SK-N-MC (cell line): Measurements from ENCODE around the gene NME4.

Experiments
- DNase-seq: peaks from one replicate; pipeline ENCODE4 v3.0.0-alpha.2; 2011; ENCODE audit warnings: low read depth, low spot score
- H3K27ac ChIP-seq: fragments of 200-600 bp; sonication (generic); 2 replicates; pipeline ENCODE4 v1.5.1; 2016; ENCODE audit warnings: mixed run types
- H3K36me3 ChIP-seq: fragments of 200-600 bp; sonication (generic); 2 replicates; pipeline ENCODE4 v1.6.1; 2017; ENCODE audit warnings: antibody characterized with exemption, low read length, mixed read lengths; ENCODE audit not compliant: insufficient read depth
- H3K4me3 ChIP-seq: fragments of 200-600 bp; sonication (generic); 2 replicates; pipeline ENCODE4 v1.5.1; 2016
- H3K9ac ChIP-seq: fragments of 200-600 bp; sonication (generic); 2 replicates; pipeline ENCODE4 v1.8.0; 2017; ENCODE audit warnings: mixed run types, mixed read lengths; ENCODE audit not compliant: insufficient read length
- H3K9me3 ChIP-seq: fragments of 200-600 bp; sonication (generic); 2 replicates; pipeline ENCODE4 v1.6.1; 2017; ENCODE audit warnings: low read depth, mild to moderate bottlenecking, antibody characterized with exemption, low read length, moderate library complexity, mixed read lengths
- EZH2 ChIP-seq: fragments of 200-600 bp; sonication (generic); IDR thresholded peaks from one replicate; pipeline ENCODE4 v1.6.1; 2017; ENCODE audit warnings: antibody characterized with exemption
- FOXP2 ChIP-seq: optimal IDR thresholded peaks from 2 replicates; pipeline ENCODE3; 2011; ENCODE audit warnings: mild to moderate bottlenecking, moderate library complexity; ENCODE audit not compliant: insufficient read depth; ENCODE audit errors: extremely low read length, control extremely low read depth
- POLR2AphosphoS5 ChIP-seq: IDR thresholded peaks from 2 replicates; pipeline ENCODE4 v1.6.1; 2012; ENCODE audit warnings: mild to moderate bottlenecking, low read depth, low read length, borderline replicate concordance

The NME4 gene

GRCh38 chr16:389352-389751, 7.6 kb upstream of the NME4 start:
- Histone ChIP-seq H3K27ac (no peak overlapping the region), H3K4me3 (no peak overlapping the region), H3K36me3 (no peaks in the 10 kb centered on the region), H3K9me3 (no peaks in the 10 kb centered on the region; the same call in 1 of the 2 replicates), H3K9ac (no peak overlapping the region)
- TF ChIP-seq FOXP2, result no peak
- TF ChIP-seq POLR2AphosphoS5, result no peak
- TF ChIP-seq EZH2, result no peak
- no peak for DNase-seq

- no peaks in the 10 kb centered on the region for H3K36me3 ChIP-seq
- H3K4me3 ChIP-seq, result no peak overlapping the region
- no peak for DNase-seq
- H3K9me3 ChIP-seq, result no peaks in the 10 kb centered on the region; the same call in 1 of the 2 replicates
- H3K27ac ChIP-seq, result no peak overlapping the region
- H3K9ac ChIP-seq, result no peak overlapping the region
- TF ChIP-seq POLR2AphosphoS5, result no peak
Measured at GRCh38 chr16:391885-392335, 5.1 kb upstream of the NME4 start.

GRCh38 chr16:392450-393030, 4.5 kb upstream of the NME4 start:
- no peaks in the 10 kb centered on the region for H3K36me3 ChIP-seq
- H3K9me3 ChIP-seq, result no peaks in the 10 kb centered on the region; the same call in 1 of the 2 replicates
- H3K27ac ChIP-seq, result peak overlapping the region; percentile 25; the same call in 1 of the 2 replicates
- H3K9ac ChIP-seq, result no peak overlapping the region
- H3K4me3 ChIP-seq, result no peak overlapping the region
- TF ChIP-seq EZH2 (no peak), POLR2AphosphoS5 (no peak), FOXP2 (no peak)
- DNase-seq, result no peak

- H3K36me3 ChIP-seq, result peaks cover 25% of the 10 kb centered on the region
- peak overlapping the region; percentile 83 for H3K9ac ChIP-seq
- peak overlapping the region; percentile 87 for H3K4me3 ChIP-seq
- no peaks in the 10 kb centered on the region; the same call in 1 of the 2 replicates for H3K9me3 ChIP-seq
- no peak for TF ChIP-seq EZH2
- no peak for TF ChIP-seq POLR2AphosphoS5
- TF ChIP-seq FOXP2, result no peak
- no peak for DNase-seq
- H3K27ac ChIP-seq, result peak overlapping the region; percentile 92
Measured at GRCh38 chr16:396199-396598, 800 bp upstream of the NME4 start.

- H3K4me3 ChIP-seq, result peak overlapping the region; percentile 87
- TF ChIP-seq FOXP2, result no peak
- no peak for TF ChIP-seq EZH2
- TF ChIP-seq POLR2AphosphoS5, result peak; percentile 60
Measured at GRCh38 chr16:396605-397004, 394 bp upstream of the NME4 start.

GRCh38 chr16:397736-398332, 835 bp downstream of the NME4 start:
- H3K9ac ChIP-seq, result peak overlapping the region; percentile 47
- H3K4me3 ChIP-seq, result peak overlapping the region; percentile 64
- no peak for TF ChIP-seq POLR2AphosphoS5
- no peak for TF ChIP-seq FOXP2
- no peak for TF ChIP-seq EZH2
- no peak for DNase-seq
- H3K9me3 ChIP-seq, result no peaks in the 10 kb centered on the region
- peaks cover 25% of the 10 kb centered on the region for H3K36me3 ChIP-seq
- H3K27ac ChIP-seq, result peak overlapping the region; percentile 91

More at GRCh38 chr16:396605-397004, 394 bp upstream of the NME4 start:
- DNase-seq, result no peak
- peak overlapping the region; percentile 83 for H3K9ac ChIP-seq
- H3K36me3 ChIP-seq, result peaks cover 25% of the 10 kb centered on the region
- H3K27ac ChIP-seq, result peak overlapping the region; percentile 92
- no peaks in the 10 kb centered on the region; the same call in 1 of the 2 replicates for H3K9me3 ChIP-seq

GRCh38 chr16:398561-399339, 1.8 kb downstream of the NME4 start:
- Histone ChIP-seq H3K4me3 (peak overlapping the region; percentile 12; the same call in 1 of the 2 replicates), H3K27ac (peak overlapping the region; percentile 91)
- DNase-seq, result no peak

GRCh38 chr16:399340-400019, 2.5 kb downstream of the NME4 start:
- DNase-seq, result no peak
- no peaks in the 10 kb centered on the region for H3K9me3 ChIP-seq
- H3K27ac ChIP-seq, result peak overlapping the region; percentile 74
- H3K4me3 ChIP-seq, result no peak overlapping the region
- TF ChIP-seq EZH2 (no peak), POLR2AphosphoS5 (no peak), FOXP2 (no peak)
- H3K36me3 ChIP-seq, result peaks cover 25% of the 10 kb centered on the region
- no peak overlapping the region for H3K9ac ChIP-seq

More at GRCh38 chr16:398561-399339, 1.8 kb downstream of the NME4 start:
- no peak overlapping the region for H3K9ac ChIP-seq
- no peaks in the 10 kb centered on the region for H3K9me3 ChIP-seq
- TF ChIP-seq FOXP2 (no peak), EZH2 (no peak), POLR2AphosphoS5 (peak; percentile 6; the same call in 1 of the 2 replicates)
- peaks cover 25% of the 10 kb centered on the region for H3K36me3 ChIP-seq
